Smooth muscle cell of bladder (primary cell): Measurements from ENCODE around the gene LGALS16. TPM values are rescaled to one million over a fixed set of nuclear protein-coding genes. Genes with fewer than 3 reads are reported as not detected.

Experiments
- total RNA-seq: library from RNA; depleted of rRNA; stranded (reverse); fragments of >200 nt; gene quantifications from 2 replicates; pipeline ENCODE4 v1.2.3, GENCODE V29; 2014

LGALS16 gene, protein sequence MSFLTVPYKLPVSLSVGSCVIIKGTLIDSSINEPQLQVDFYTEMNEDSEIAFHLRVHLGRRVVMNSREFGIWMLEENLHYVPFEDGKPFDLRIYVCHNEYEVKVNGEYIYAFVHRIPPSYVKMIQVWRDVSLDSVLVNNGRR
- not detected in 2 replicates for total RNA-seq

DNA sequence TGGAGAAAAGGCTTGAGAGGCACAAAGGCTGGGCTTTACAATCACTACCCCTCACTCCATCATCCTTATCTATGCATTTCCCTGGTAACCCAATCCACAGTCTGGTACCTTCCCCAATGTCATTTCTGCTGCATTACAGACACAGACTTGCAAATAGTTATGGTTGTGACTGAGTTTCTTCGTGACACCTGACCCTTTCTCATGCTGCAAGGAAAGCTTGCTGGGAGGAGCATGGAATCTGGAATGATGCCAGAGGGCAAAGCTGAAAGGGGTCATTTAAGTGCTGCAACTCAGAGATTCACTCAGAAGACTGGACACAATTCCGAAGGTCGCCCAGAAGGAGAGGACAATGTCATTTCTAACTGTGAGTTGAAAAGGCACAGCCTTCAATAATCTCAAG, at the start of gene LGALS16:
Gene LGALS16, plus strand, starts transcription at position 301 of the 400 bp plus-strand sequence. Its CDS starts 49 bp downstream, at position 350.

DNA sequence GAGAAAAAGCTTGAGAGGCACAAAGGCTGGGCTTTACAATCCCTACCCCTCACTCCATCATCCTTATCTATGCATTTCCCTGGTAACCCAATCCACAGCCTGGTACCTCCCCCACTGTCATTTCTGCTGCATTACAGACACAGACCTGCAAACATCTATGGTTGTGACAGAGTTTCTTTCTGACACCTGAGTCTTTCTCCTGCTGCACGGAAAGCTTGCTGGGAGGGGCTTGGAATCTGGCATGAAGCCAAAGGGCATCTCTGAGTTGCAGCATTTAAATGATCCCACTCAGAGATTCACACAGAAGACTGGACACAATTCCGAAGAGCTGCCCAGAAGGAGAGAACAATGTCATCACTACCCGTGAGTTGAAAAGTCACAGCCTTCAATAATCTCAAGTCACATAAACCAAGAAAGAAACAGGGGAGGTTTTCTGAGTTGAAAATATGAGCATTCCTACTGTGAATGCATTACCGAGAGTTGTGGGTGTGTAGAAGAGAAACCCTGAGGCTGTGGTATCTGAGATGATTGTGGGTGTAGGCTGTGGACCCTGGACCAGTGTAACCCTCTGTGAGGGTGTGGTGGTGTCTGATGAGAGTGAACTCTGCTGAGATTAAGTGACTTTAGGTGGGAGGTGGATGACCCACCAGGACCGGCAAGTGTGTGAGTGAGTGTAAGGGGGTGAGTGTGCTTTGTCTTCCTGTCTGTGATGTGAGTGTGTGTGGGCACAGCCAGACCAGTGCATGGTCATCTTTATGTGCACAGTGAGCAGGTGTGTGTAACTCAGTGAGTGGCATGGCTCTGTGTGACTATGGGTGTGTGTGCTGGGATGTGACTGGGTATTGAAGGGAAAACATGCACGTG, 48.7 kb downstream of the LGALS16 start, which contains the start of gene LGALS14:
Gene LGALS14, plus strand, starts transcription at position 301 of the 864 bp plus-strand sequence. Its CDS starts 48 bp downstream, at position 349.

Other genes with a start within 250 kb of the LGALS16 start
- gene ZFP36, start 249.1 kb upstream of the LGALS16 start, total RNA-seq: 1.3 TPM in 2 replicates
- 10.0 and 13.2 TPM in 2 replicates for gene PLEKHG2, start 243.2 kb upstream of the LGALS16 start, total RNA-seq
- gene RPS16, start 220.0 kb upstream of the LGALS16 start, total RNA-seq: 106 and 273 TPM in 2 replicates
- 50.3 and 67.6 TPM in 2 replicates for gene SUPT5H, start 210.3 kb upstream of the LGALS16 start, total RNA-seq
- gene TIMM50, start 175.1 kb upstream of the LGALS16 start, total RNA-seq: 47.6 and 78.6 TPM in 2 replicates
- gene DLL3, start 157.0 kb upstream of the LGALS16 start, total RNA-seq: under 0.01 and 0.09 TPM in 2 replicates
- gene SELENOV, start 140.8 kb upstream of the LGALS16 start, total RNA-seq: not detected in 2 replicates
- 2.6 and 4.4 TPM in 2 replicates for gene EID2B, start 123.1 kb upstream of the LGALS16 start, total RNA-seq
- 10.7 and 12.9 TPM in 2 replicates for gene EID2, start 115.8 kb upstream of the LGALS16 start, total RNA-seq
- gene LGALS13, start 53.4 kb upstream of the LGALS16 start, total RNA-seq: not detected in 2 replicates
- not detected in 2 replicates for gene LGALS14, start 48.6 kb downstream of the LGALS16 start, total RNA-seq
- not detected in 2 replicates for gene CLC, start 82.1 kb downstream of the LGALS16 start, total RNA-seq
- gene LEUTX, start 122.9 kb downstream of the LGALS16 start, total RNA-seq: not detected in 2 replicates
- 7.7 and 9.3 TPM in 2 replicates for gene DYRK1B, start 178.2 kb downstream of the LGALS16 start, total RNA-seq
- gene FBL, start 190.5 kb downstream of the LGALS16 start, total RNA-seq: 157 and 234 TPM in 2 replicates